HG03439 (cell line): ENCODE results near the gene DPM1.

Source experiments
- ATAC-seq: cut with Tn5 transposase; IDR thresholded peaks from one replicate; pipeline ENCODE4 v1.9.1; 2021; ENCODE audit warnings: mild to moderate bottlenecking, moderate library complexity; ENCODE audit not compliant: unreplicated experiment

Gene DPM1

GRCh38 chr20:50903353-50904051 is 54.8 kb downstream of the DPM1 start:
- ATAC-seq = no peak

GRCh38 chr20:50901301-50901700 is 57.0 kb downstream of the DPM1 start:
- no peak for ATAC-seq

- ATAC-seq = no peak
Observed at GRCh38 chr20:50900261-50900660, 58.1 kb downstream of the DPM1 start.

- ATAC-seq = no peak
Observed at GRCh38 chr20:50898475-50898874, 59.9 kb downstream of the DPM1 start.

- ATAC-seq = no peak
Observed at GRCh38 chr20:50895111-50895830, 63.1 kb downstream of the DPM1 start.

- ATAC-seq = no peak
Observed at GRCh38 chr20:50893620-50894019, 64.7 kb downstream of the DPM1 start.

- no peak for ATAC-seq
Observed at GRCh38 chr20:50892394-50892793, 65.9 kb downstream of the DPM1 start.

GRCh38 chr20:50891138-50891537 is 67.2 kb downstream of the DPM1 start:
- ATAC-seq = no peak

- ATAC-seq = no peak
Observed at GRCh38 chr20:50887576-50887975, 70.8 kb downstream of the DPM1 start.

- ATAC-seq = no peak
Observed at GRCh38 chr20:50886184-50886790, 72.0 kb downstream of the DPM1 start.

GRCh38 chr20:50885781-50886180 is 72.6 kb downstream of the DPM1 start:
- ATAC-seq = no peak

- no peak for ATAC-seq
Observed at GRCh38 chr20:50885068-50885467, 73.3 kb downstream of the DPM1 start.
